ENCODE results near the gene SH3RF3. TPM values are rescaled to one million over a fixed set of nuclear protein-coding genes. Genes with fewer than 3 reads are reported as not detected.

SH3RF3 gene
- total RNA-seq, 1 experiment from 2014 or later, result 0.98 TPM

DNA sequence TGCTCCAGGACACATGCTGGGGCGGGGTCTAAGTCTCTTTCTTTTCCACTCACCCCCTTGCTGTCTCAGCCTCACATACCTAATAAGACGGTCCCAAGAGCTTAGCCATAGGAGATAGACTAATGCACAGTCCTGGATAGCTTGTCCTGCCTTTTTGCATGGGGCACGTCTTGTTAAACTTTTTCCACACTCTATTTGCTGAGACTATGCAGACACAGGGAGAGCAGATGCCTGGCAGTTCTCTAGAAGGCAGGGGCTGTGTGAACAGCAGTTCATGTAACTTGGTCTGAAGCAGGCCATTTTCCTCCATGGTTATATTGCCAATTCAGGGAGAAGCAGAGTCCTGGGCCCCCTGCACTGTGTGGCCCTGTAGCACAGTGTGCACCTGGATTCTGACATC is 342.7 kb downstream of the SH3RF3 start:
- ChIA-PET POLR2A (no interaction called here), CTCF (no interaction called here)
- Mint-ChIP-seq H3K4me3 (ENCODE audit: unreplicated experiment) (no peak overlapping the region), H3K27me3 (ENCODE audit: insufficient read depth, unreplicated experiment) (peaks cover 2% of the 10 kb centered on the region), H3K9me3 (ENCODE audit: unreplicated experiment) (no peaks in the 10 kb centered on the region), H3K36me3 (ENCODE audit: insufficient read depth, unreplicated experiment) (no peaks in the 10 kb centered on the region), H3K4me1 (ENCODE audit: low read depth, unreplicated experiment) (peaks cover 6% of the 10 kb centered on the region), H3K27ac (ENCODE audit: unreplicated experiment) (no peak overlapping the region)
- intact Hi-C loops (cut with micrococcal nuclease; ENCODE audit: unreplicated experiment), result no loop called here
- BruUV-seq (replicated peaks), result no TSS peak
- Histone ChIP-seq H3K4me3 (ENCODE audit: low read depth, low read length) (no peak overlapping the region), H3K4me1 (peaks cover 12% of the 10 kb centered on the region; the same call in 1 of the 2 replicates), H3K27me3 (replicated peaks; ENCODE audit: control insufficient read depth, insufficient read depth, low read length) (no peaks in the 10 kb centered on the region), H3K9me3 (no peaks in the 10 kb centered on the region), H3K36me3 (ENCODE audit: control insufficient read depth, insufficient read depth, low read length) (no peaks in the 10 kb centered on the region)
- DNase-seq, result no peak
- no peak for TF ChIP-seq CTCF (IDR thresholded peaks at IDR 0.05; ENCODE audit: insufficient read depth in 1 of 2, low read depth in 1 of 2, low read length in 1 of 2, severe bottlenecking in 1 of 2, unreplicated experiment in 1 of 2)

GRCh38 chr2:109472331-109472959 is 343.4 kb downstream of the SH3RF3 start:
- BruUV-seq (replicated peaks), result no TSS peak
- no peak overlapping the region for H3K4me3 ChIP-seq (ENCODE audit: low read depth, low read length)
- POLR2A ChIA-PET, result no interaction called here
- TF ChIP-seq CTCF (IDR thresholded peaks at IDR 0.05; ENCODE audit: insufficient read depth in 1 of 2, low read depth in 1 of 2, low read length in 1 of 2, severe bottlenecking in 1 of 2, unreplicated experiment in 1 of 2), result no peak
- no peaks in the 10 kb centered on the region for H3K36me3 ChIP-seq (ENCODE audit: control insufficient read depth, insufficient read depth, low read length)
- H3K27me3 ChIP-seq (replicated peaks; ENCODE audit: control insufficient read depth, insufficient read depth, low read length), result no peaks in the 10 kb centered on the region
- Mint-ChIP-seq H3K27ac (ENCODE audit: unreplicated experiment) (no peak overlapping the region), H3K27me3 (ENCODE audit: insufficient read depth, unreplicated experiment) (peaks cover 2% of the 10 kb centered on the region), H3K4me1 (ENCODE audit: low read depth, unreplicated experiment) (peaks cover 6% of the 10 kb centered on the region), H3K36me3 (ENCODE audit: insufficient read depth, unreplicated experiment) (no peaks in the 10 kb centered on the region), H3K9me3 (ENCODE audit: unreplicated experiment) (no peaks in the 10 kb centered on the region), H3K4me3 (ENCODE audit: unreplicated experiment) (no peak overlapping the region)
- DNase-seq, result no peak
- intact Hi-C loops (cut with micrococcal nuclease; ENCODE audit: unreplicated experiment), result no loop called here
- H3K9me3 ChIP-seq, result no peaks in the 10 kb centered on the region
- CTCF ChIA-PET, result no interaction called here
- peaks cover 12% of the 10 kb centered on the region; the same call in 1 of the 2 replicates for H3K4me1 ChIP-seq

GRCh38 chr2:109472974-109473373 is 344.0 kb downstream of the SH3RF3 start:
- no peak overlapping the region for H3K4me3 Mint-ChIP-seq (ENCODE audit: unreplicated experiment)
- H3K4me1 Mint-ChIP-seq (ENCODE audit: low read depth, unreplicated experiment), result peaks cover 6% of the 10 kb centered on the region
- no peaks in the 10 kb centered on the region for H3K36me3 Mint-ChIP-seq (ENCODE audit: insufficient read depth, unreplicated experiment)
- BruUV-seq (replicated peaks), result no TSS peak
- peaks cover 2% of the 10 kb centered on the region for H3K27me3 Mint-ChIP-seq (ENCODE audit: insufficient read depth, unreplicated experiment)
- ChIA-PET POLR2A (no interaction called here), CTCF (no interaction called here)
- Histone ChIP-seq H3K4me1 (peaks cover 12% of the 10 kb centered on the region; the same call in 1 of the 2 replicates), H3K27me3 (replicated peaks; ENCODE audit: control insufficient read depth, insufficient read depth, low read length) (no peaks in the 10 kb centered on the region), H3K36me3 (ENCODE audit: control insufficient read depth, insufficient read depth, low read length) (no peaks in the 10 kb centered on the region), H3K4me3 (ENCODE audit: low read depth, low read length) (no peak overlapping the region), H3K9me3 (no peaks in the 10 kb centered on the region)
- TF ChIP-seq CTCF (IDR thresholded peaks at IDR 0.05; ENCODE audit: insufficient read depth in 1 of 2, low read depth in 1 of 2, low read length in 1 of 2, severe bottlenecking in 1 of 2, unreplicated experiment in 1 of 2), result no peak
- no peak overlapping the region for H3K27ac Mint-ChIP-seq (ENCODE audit: unreplicated experiment)
- DNase-seq, result no peak
- intact Hi-C loops (cut with micrococcal nuclease; ENCODE audit: unreplicated experiment), result no loop called here
- no peaks in the 10 kb centered on the region for H3K9me3 Mint-ChIP-seq (ENCODE audit: unreplicated experiment)

Measured in Caco-2 (cell line).